HG03558 (cell line): ENCODE measurements around the gene HELB.

ENCODE experiments used
- ATAC-seq: cut with Tn5 transposase; IDR thresholded peaks from one replicate; pipeline ENCODE4 v1.9.1; 2021; ENCODE audit warnings: moderate number of reproducible peaks; ENCODE audit not compliant: unreplicated experiment; ENCODE audit errors: extremely low read depth

HELB gene

DNA sequence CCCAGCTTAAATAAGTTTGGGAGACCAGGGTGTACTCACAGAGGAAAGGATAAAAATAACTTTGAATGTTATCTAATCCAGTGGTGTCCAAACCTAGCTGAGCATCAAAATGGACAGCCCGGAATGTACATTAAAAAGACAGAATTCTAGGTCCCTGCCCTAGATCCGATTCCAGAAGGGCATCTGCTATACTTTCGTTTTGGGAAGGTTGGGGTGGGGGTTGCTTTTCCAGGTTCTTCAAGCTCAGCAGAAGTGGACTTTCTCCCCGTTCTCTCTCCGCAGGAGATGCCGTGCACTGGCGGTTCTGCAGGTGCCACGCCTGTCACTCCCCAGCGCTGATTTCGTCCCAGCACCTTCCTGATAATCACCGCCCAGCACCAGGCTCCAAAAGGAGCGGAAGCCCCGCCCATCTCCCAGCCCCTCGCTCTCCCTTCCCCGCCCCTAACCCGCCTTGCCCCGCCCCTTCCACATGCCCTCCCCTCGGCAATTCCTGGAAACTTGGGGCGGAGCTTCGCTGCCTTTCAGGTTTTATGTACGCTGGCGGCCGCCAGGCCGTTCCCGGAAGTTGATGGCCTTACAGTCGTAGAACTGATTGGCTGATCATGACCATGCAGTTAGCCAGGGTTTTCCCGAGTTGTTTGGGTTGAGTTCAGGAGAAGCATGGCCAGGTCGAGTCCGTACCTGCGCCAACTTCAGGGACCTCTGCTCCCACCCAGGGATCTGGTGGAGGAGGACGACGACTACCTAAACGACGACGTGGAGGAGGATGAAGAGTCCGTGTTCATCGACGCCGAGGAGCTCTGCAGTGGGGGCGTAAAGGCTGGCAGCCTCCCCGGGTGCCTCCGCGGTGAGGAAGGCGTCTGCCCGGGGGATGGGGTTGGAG is at the start of gene HELB:
HELB (plus strand) TSS at position 550 of the 883 bp plus-strand sequence; CDS start at position 661, 111 bp downstream.
- ATAC-seq: peak; percentile 84

DNA sequence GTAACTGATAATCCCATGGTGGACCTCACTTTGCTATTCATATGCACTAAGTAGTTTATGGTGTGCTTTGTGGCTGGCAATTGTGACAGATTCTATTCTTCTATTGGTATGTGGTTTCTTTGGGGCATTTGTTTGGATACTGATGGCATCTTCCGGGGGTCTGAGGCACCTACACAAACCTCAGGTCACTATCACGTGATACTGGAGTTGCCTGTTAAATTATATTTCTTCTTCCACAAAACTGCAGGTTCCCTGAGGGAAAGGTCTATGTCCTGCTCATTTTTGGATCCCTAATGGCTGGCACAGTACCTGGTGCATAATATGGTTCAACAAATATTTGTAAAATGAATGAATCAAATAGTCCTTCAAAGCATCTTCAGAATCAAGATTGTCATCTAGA is 49.5 kb upstream of the HELB start:
- no peak for ATAC-seq

DNA sequence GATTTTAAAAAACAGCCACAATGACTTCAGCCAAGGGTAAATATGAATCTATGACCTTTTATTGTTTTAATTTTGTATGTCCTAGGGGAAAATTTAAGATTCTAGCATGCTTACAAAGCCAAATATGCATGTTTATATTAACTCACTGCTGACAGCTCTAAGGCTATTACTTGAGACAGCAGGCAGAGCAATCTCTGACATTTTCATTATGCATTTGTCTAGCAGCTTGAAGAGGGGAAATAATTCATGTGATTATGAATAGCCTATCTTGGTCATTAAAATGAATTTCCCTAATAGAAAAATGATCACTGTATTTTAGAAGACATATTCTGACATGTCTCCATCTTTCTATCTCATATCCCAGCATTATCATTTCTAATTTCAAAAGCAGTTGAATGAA is 46.6 kb upstream of the HELB start:
- no peak for ATAC-seq

DNA sequence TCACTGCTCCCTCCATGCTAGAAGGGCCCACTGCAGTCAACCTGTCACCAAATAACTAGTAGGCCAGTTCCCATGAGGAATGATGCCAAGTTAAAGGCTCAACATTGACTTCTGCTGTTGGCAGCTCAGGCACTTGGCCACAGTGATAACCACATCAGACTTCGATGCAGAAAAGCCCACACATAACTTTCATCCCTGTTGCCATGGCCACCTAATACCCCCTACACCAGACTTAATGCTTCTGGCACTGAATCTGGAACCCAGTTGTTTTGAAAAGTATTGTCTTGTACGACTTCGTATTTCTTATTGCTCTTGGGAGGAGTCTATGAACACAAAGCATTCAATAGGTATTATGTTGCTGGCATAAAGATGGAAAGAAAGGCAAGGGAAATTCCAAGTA is 44.3 kb upstream of the HELB start:
- no peak for ATAC-seq

DNA sequence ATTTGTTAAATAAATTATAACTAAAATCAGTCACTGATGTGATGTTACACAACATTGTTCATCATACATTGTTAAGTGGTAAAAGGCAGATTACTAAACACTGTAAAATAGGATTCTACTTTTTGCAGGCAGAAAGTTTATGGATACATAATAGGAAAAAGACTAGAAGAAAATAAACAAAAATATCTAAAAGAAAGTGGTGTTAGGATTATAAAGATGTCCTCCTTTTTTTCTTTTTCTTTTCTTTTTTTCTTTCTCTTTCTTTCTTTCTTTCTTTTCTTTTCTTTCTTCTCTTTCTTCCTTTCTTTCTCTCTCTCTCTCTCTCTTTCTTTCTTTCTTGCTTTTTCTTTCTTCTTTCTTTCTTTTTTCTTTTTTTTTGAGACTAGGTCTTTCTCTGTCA is 39.6 kb upstream of the HELB start:
- no peak for ATAC-seq

DNA sequence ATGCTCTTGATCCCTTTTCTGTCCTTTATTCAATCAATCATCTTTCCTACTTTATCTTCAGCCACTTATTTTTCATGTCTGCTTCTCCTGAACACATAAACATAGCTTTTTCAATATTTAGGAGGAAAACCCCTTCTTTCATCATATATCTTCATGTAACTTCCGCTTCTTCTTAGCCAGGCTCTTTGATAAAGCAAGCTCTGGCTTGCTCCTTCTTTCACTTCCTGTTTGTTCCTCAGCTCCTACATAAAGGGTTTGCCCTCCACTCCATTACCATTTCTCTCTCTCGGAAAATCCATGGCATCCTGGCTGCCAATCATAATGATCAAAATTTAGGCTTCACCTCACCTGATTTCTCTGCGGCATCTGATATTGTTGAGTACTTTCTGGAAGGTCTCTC is 33.7 kb upstream of the HELB start:
- no peak for ATAC-seq

DNA sequence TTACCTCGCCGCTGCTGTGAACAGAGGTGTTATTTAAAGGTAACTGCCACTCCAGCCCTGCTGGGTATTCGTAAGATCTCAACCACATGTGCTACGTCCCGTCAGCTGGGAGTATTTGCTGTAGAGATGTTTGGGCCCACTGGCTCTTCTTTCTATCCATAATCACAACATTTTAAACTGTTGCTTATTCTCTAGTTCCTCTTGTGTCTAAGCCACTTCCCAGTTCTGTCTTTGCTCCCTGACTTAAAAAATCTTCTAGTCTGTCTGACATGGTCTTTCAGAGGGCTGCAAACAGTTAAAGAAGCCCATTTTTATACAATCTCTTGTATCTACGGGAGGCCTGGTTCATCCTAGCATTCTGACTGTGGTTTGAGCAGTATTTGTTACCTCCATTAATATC is 33.2 kb upstream of the HELB start:
- no peak for ATAC-seq

DNA sequence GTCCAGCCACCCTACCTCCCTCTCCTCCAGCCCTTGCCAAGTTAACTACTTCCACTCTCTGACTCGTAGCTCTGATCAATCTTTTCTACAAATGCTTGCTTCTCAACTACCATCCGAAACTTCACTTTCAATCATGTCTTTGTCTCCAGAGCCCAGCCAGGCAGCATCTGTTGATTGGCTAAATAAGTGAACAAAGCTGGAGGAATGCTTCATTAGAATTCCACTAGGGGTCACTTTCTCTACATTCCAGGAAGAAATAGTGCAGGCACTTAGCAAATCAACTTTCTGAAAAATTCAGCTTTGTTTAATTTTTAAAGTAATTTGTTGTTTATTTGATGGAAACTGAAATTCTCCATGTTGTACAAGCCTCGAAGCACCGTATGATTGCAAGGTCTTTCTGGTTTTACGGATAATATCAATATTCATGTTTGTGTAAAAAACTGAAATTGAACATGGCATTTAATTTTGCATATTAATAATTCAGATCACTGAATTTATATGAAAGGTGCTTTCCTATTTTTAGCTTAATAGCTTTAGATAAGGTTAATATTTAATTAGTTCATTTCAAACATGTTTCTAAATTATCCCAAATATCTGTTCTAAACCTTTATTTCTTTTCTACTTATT is 32.4 kb upstream of the HELB start:
- ATAC-seq: no peak

DNA sequence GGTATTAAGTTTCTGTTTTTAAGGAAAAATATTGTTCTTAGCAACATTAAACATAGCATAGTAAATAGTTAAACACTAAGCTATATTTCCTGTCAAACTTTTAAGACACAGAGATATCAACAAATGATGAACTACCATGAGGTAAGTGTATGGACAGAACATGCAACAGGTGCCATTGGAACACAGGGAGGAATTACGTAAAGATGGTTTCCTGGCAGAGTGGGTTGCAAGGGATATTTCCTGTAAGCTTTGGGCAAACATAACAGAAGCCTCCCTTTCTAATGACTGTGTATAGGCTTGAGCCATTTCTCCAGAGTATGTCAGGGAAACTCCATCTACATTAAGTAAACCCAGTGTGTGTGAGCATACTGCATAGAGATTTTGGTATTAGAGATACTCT is 31.7 kb upstream of the HELB start:
- no peak for ATAC-seq

DNA sequence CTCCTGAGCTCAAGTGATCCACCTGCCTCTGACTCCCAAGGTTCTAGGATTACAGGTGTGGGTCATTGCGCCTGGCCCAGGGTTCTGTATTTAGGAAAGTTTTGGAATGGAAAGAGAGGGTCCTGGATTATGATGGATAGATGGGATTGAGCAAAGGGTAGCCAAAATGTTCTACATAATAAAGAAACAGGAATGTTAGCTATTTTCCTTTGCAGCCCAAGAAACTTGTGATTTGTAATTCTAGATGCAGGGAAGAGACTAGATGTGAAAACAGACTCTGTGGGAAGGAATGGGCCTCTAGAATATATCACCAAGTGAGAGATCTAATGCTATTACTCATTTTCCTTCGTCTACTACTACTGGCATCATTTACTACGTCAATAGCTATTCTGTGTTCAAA is 29.6 kb upstream of the HELB start:
- no peak for ATAC-seq

DNA sequence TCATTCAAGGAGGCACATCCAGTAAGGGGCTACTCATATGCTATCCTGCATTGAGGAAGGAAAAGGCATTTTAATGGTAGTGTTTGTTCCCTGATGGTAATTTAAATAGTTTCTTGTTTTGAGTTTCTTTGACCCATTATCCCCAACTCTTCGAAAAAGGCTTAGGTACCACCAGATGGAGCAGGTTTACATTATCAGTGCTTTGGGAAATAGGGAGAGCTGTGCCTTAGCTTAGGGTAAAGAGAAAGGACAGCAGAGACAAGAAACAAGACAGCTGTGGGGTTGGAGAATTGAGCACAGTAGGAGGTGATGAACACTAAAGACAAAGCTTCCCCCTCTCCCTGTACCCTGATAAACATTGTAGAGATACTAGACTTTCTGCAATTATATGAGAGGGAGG is 29.1 kb upstream of the HELB start:
- ATAC-seq: no peak

DNA sequence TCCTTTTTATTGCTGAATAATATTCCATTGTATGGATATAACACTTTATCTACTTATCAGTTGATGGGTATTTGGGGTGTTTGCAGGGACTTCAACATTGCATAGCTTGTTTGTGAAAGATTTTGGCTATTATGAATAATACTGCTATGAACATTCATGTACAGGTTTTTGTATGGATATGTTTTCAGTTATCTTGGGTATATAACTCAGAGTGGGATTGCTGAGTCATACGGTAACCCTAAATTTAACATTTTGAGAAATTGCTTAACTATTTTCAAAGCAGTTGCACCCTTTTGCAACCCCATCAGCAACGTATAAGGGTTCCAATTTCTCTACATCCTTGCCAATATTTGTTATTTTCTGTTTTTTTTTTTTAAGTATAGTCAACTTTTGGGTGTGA is 27.3 kb upstream of the HELB start:
- ATAC-seq: no peak

DNA sequence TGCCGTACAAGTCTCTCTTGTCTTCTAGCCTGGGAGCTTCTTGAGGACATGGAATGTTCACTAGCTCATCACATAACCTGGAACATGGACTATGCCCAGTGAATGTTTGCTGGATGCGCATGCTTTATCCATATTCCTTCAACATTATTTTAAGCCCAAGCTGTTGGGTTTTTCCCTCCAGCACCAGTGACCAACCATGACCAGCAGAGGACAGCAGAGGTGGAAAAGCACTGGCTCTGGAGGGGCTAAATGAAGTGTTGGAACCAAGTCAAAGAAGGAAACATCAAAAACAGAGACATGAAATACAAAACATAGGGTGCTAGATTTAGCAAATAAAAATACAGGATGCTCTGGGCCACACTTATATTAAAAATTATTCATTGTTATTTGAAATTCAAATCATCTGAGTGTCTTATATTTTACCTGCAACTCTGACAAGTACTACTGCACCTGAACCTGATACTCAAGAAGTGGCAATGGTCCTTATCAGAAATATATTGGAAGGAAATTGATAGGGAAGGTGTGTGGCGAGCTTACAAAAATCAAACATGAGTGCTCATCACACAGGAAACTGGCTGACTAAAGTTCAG is 23.1 kb upstream of the HELB start:
- ATAC-seq: no peak

DNA sequence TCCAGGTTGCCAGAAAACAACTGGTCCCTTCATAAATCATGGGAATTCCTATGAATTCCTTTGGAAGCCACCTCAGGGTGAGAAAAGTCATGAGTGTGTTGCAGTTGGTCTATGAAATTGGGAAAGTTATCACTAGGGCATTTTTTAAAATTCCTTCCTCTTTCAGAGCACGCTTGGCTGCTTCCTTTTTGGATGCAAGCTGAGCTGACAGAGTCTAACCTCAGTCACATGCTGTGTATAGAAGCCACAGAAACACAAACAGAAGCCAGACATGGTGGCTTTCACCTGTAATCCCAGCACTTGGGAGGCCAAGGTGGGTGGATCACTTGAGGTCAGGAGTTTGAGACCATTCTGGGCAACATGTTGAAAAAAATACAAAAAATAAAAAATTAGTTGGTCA is 21.7 kb upstream of the HELB start:
- no peak for ATAC-seq

DNA sequence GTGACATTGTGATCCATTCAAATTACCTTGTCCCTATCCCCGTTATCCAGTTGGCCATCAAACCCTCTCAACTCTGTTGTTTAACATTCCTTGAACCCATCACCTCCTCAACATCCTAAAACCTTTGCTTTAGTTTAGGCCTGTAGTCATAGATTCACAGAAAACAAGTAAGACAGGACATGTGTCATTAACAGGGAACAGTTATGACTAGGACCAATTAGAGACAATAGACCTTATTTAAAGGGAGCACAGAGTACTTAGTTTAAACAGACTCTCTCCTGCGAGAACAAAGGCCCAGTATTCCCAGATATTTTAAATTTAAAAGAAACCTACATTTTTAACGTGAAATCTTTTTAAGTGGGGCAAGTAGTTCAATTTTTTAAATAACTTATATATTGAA is 20.0 kb upstream of the HELB start:
- no peak for ATAC-seq

DNA sequence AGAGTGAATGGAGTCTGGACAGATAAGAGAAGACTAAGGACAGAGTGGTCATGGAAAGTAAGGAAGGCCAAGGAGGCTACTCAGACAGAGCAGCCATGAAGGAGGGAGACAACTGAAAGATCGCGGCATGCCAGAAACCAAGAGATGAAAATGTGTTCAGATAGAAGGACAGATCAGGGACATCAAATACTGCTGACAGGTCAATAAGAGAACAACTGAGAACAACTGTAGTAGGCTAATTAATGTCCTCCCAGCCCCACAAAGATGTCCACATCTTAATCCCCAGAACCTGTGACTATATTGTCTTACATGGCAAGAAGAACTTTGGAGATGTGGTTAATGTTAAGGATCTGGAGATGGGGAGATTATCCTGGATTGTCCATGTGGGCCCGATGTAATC is 15.0 kb upstream of the HELB start:
- no peak for ATAC-seq

DNA sequence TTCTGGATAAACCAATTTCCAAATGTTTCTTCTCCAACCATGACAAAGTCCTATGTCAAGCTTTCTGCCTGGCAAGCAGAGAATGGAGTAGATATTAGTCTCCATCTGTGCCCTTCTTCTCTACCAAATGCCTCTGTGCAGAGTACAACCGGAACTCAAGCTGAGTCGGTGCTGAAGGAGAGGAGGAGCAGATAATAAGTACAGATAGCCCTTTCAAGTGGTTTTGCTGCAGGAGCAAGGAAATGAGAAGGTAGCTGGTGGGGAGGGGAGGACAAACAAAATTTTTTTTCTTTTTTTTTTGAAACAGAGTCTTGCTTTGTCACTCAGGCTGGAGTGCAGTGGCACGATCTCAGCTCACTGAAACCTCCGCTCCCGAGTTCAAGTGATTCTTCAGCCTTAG is 14.2 kb upstream of the HELB start:
- no peak for ATAC-seq

DNA sequence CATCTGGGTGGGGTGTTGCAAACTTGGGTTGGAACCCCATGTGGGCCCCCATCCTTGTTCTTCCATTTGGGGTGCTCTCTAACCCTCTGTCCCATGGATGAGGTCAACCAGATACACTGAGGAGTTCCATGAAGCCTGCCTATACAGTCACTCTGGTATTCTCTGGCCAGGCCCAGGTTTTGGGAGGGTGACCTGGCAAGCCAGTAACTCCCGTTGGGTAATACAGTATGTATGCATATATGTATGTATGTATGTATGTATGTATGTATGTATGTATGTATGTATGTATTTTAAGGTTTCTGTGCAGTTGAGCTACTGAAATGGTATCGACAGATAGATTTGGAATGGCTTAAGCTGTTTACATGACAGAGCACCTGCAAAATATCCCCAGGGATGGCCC is 12.8 kb upstream of the HELB start:
- no peak for ATAC-seq

DNA sequence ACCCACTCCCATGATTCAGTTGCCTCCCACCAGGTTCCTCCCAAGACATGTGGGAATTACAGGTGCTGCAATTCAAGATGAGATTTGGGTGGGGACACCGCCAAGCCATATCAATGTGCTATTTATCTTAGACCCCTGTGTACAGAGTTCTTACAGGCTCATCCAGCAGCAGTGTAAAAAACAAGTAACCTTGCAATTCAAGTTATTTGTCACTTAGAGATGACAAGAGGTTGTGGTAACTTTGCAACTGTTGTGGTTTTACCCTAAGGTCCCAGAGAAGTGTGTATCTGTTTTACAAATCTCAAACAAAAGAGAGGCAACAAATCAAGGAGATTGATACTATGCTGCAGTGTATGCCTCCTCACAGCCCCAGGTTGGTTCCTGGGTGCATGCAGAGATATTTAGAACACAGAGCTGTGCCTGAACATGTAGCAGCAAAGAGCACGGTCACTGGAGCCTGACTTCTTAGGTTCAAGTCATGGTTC is 11.5 kb upstream of the HELB start:
- ATAC-seq: no peak

DNA sequence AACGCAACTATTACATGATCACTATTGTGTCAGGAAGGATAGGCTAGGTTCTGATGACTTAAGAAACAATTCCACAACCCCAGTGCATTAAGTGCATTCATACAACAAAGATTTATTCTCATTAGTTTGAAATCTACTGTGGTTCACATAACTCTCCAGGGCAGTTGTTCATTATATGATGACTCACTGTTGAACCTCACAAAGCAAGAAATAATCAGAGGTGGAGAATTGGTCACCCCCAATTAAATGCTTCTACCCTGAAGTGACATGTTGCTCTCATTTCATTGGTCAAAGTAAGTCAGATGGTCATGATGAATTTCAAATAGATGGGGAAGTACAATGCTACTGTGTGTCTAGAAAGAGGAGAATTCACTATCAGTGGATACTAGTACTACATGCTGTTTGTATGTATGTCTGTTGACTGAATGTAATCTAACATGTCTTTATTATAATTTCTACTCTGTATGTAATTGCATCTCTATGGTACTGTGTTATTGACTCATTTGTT is 6.1 kb upstream of the HELB start:
- no peak for ATAC-seq

DNA sequence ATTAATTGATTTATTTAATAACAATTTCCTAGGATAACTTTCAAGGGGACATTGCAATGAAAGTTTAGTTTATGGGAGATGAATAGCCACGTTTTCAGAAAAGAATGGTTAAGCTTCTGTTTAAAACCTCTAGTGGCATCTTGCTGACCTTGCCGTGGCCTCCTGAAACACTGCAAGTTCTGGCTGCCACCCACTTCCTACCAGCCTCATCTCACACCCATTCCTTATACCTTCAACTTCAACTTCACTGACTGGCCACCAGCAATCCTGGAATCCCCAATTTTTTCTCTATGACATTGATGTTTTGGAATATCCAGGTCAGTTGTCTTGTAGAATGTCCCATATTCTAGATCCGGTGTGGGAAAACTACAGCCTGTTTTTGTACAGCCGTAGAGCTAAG is 5.2 kb upstream of the HELB start:
- ATAC-seq: no peak
